Measurements from ENCODE around the gene POLR1B.

GRCh38 chr2:112591413-112591812 lies 49.1 kb downstream of the POLR1B start:
- TF ChIP-seq POLR2A (IDR thresholded peaks at IDR 0.05; ENCODE audit: low read depth, low read length), result no peak
- no peak for TF ChIP-seq POLR2AphosphoS5 (IDR thresholded peaks at IDR 0.05; ENCODE audit: low read depth, low read length)
- TF ChIP-seq TAF1 (IDR thresholded peaks at IDR 0.05; ENCODE audit: borderline replicate concordance, low read depth, low read length), result no peak
